ENCODE results near the gene COQ5.

- TF ChIP-seq CTCF (optimal IDR thresholded peaks at IDR 0.05 in 1 of 3, IDR thresholded peaks at IDR 0.05 in 1 of 3, conservative IDR thresholded peaks at IDR 0.05 in 1 of 3; ENCODE audit: extremely low read depth in 1 of 3, insufficient read depth in 2 of 3, low read length in 3 of 3) (no peak), EZH2 (IDR thresholded peaks at IDR 0.05; ENCODE audit: low read length) (no peak)
Measured at GRCh38 chr12:120467439-120467838, 61.5 kb downstream of the COQ5 start.
